HG02885 (cell line): ENCODE measurements around the gene KISS1.

Source experiments
- ATAC-seq: cut with Tn5 transposase; IDR thresholded peaks from one replicate; pipeline ENCODE4 v1.9.1; 2021; ENCODE audit warnings: mild to moderate bottlenecking; ENCODE audit not compliant: unreplicated experiment, poor library complexity

The KISS1 gene

DNA sequence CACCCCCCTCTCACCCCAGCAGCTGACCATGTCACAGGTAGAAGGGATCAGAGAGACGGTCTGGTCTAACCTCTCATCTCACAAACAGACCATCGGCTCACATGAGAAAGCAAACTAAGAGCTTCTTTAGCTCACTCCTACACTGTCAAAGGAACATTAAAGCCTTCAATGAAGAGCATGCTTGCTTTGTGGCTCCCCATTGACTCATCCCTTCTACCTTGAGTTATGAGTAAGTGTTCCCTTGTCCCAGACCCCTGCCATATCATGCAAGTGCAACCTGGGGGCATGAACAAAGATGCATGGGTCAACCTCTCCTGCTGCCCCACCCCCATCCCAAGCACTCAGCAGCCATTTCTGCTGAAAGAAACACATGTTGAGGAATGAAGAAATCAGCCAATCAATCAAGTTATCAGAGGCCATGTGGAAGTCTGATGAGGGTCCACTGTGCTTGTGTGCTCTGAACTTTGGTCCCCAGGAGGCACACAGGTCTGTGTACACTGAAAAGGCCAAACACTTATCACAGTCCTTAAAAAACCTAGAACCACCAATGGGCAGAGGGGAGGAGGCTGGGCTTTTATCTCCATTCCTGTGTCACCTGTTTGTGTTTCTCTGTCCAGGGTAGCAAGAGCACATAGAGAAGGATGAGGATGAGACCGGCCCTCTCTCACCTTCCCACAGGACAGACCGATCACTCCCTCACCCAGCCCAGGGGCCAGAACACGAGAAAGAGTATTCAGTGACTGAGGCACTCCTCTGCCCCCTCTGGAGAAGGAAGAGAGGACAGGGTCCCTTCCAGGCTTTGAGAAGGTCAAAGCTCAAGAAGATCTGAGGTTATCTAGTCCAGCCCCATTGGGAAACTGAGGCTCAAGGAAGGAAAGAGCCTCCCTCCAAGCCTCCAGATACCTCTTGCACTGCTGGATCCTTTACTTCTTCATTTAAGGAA is 54.0 kb downstream of the KISS1 start:
- no peak for ATAC-seq

GRCh38 chr1:204141131-204141530 is 55.2 kb downstream of the KISS1 start:
- no peak for ATAC-seq
